Common myeloid progenitor, CD34-positive (primary cell): Measurements from ENCODE around the gene HOXD3.

Experiments
- CTCF ChIA-PET: fragments of 350-600 bp; sonication (Branson Sonifier 250); formaldehyde crosslinking; loops from one replicate; lab custom pipeline; 2021; ENCODE audit warnings: antibody characterized with exemption; lab: Charles Lee
- POLR2A ChIA-PET: fragments of 350-600 bp; sonication (Branson Sonifier 250); formaldehyde crosslinking; loops from one replicate; lab custom pipeline; 2021; ENCODE audit warnings: antibody characterized with exemption; lab: Charles Lee
- DNase-seq, 3 donors: peaks; one replicate each; pipeline versions ENCODE4 v3.0.0 to v3.0.0-alpha.2; 2013
- H3K27ac ChIP-seq, 2 experiments: 1 replicate in 1 of 2; 2 replicates in 1 of 2; pipeline ENCODE4 v1.7.0; 2013; ENCODE audit warnings: inconsistent platforms in 2 of 2, low read length in 2 of 2, mild to moderate bottlenecking in 2 of 2, low read depth in 1 of 2, moderate library complexity in 1 of 2; ENCODE audit not compliant: severe bottlenecking in 2 of 2, insufficient read depth in 1 of 2, poor library complexity in 1 of 2
- H3K27me3 ChIP-seq, 5 experiments: replicated peaks in 2 of 5; 1 replicate in 3 of 5; 2 replicates in 2 of 5; pipeline versions ENCODE4 v1.6.1 to v1.7.0; 2013; ENCODE audit warnings: low read length in 4 of 5, mild to moderate bottlenecking in 2 of 5, moderate library complexity in 2 of 5, inconsistent platforms in 1 of 5; ENCODE audit not compliant: insufficient read depth in 5 of 5, control insufficient read depth in 4 of 5
- H3K36me3 ChIP-seq, 4 experiments: 1 replicate in 2 of 4; 2 replicates in 2 of 4; pipeline versions ENCODE4 v1.6.1 to v1.7.0; 2013; ENCODE audit warnings: low read length in 3 of 4, control low read depth in 1 of 4, mild to moderate bottlenecking in 1 of 4; ENCODE audit not compliant: control insufficient read depth in 4 of 4, insufficient read depth in 4 of 4
- H3K4me1 ChIP-seq, 4 experiments: 1 replicate in 3 of 4; 2 replicates in 1 of 4; pipeline versions ENCODE4 v1.6.1 to v1.7.1; 2013; ENCODE audit warnings: low read length in 3 of 4, mild to moderate bottlenecking in 3 of 4, control low read depth in 1 of 4, inconsistent platforms in 1 of 4, moderate library complexity in 1 of 4; ENCODE audit not compliant: control insufficient read depth in 4 of 4, insufficient read depth in 4 of 4; ENCODE audit errors: control extremely low read depth in 1 of 4
- H3K4me3 ChIP-seq, 7 experiments: 1 replicate in 4 of 7; 2 replicates in 3 of 7; pipeline versions ENCODE4 v1.5.1 to v1.7.0; 2013; ENCODE audit warnings: mild to moderate bottlenecking in 7 of 7, low read length in 6 of 7, moderate library complexity in 6 of 7, inconsistent platforms in 2 of 7, low read depth in 2 of 7, control low read depth in 1 of 7; ENCODE audit not compliant: insufficient read depth in 4 of 7, control insufficient read depth in 1 of 7; ENCODE audit errors: extremely low read depth in 1 of 7
- H3K9me3 ChIP-seq, 5 experiments: 1 replicate in 4 of 5; 2 replicates in 1 of 5; pipeline versions ENCODE4 v1.6.1 to v1.7.1; 2013; ENCODE audit warnings: low read length in 4 of 5, mild to moderate bottlenecking in 2 of 5, inconsistent platforms in 1 of 5, low read depth in 1 of 5, moderate library complexity in 1 of 5; ENCODE audit not compliant: control insufficient read depth in 4 of 5, insufficient read depth in 2 of 5; ENCODE audit errors: control extremely low read depth in 1 of 5
- WGBS: methylation state at CpG from one replicate; pipeline ENCODE4 v1.1.5; 2013; ENCODE audit not compliant: insufficient coverage; 5-methylcytosine and 5-hydroxymethylcytosine counted together

Gene HOXD3

GRCh38 chr2:176130147-176130956 lies 26.8 kb upstream of the HOXD3 start:
- POLR2A ChIA-PET: interaction anchor here (0.6 kb wide), 1 partner anchor 1008 kb away, joined by 3 read pairs; no protein-coding TSS in a partner anchor
- WGBS: under 1% methylated on average over 94 of the region's 100 CpGs
- peaks cover 4 to 14% (median 9%) of the 10 kb centered on the region in 4 experiments for H3K4me1 ChIP-seq
- no peaks in the 10 kb centered on the region for H3K9me3 ChIP-seq
- H3K27me3 ChIP-seq: peaks cover 46 to 99% (median 62%) of the 10 kb centered on the region in 5 experiments
- peak in 1 of 3 donors; percentile 62 for DNase-seq
- H3K36me3 ChIP-seq: no peaks in the 10 kb centered on the region
- no peak overlapping the region for H3K27ac ChIP-seq
- H3K4me3 ChIP-seq: peak overlapping the region in 2 of 7 experiments; percentile 23 to 26
- CTCF ChIA-PET: interaction anchor here (0.5 to 3.4 kb wide), 11 partner anchors 12 to 524 kb away, joined by 3 to 40 read pairs (median 3); no protein-coding TSS in a partner anchor

GRCh38 chr2:176130957-176131847 lies 25.9 kb upstream of the HOXD3 start:
- Histone ChIP-seq H3K4me1 (peaks cover 4 to 14% (median 9%) of the 10 kb centered on the region in 4 experiments), H3K27ac (no peak overlapping the region), H3K9me3 (no peaks in the 10 kb centered on the region), H3K27me3 (peaks cover 49 to 99% (median 64%) of the 10 kb centered on the region in 5 experiments), H3K36me3 (no peaks in the 10 kb centered on the region), H3K4me3 (no peak overlapping the region)
- WGBS: 8% methylated on average over 9 of the region's 15 CpGs
- ChIA-PET POLR2A (interaction anchor here (0.6 kb wide), 1 partner anchor 1008 kb away, joined by 3 read pairs; no protein-coding TSS in a partner anchor), CTCF (interaction anchor here (0.5 to 3.4 kb wide), 17 partner anchors 11 to 523 kb away, joined by 3 to 40 read pairs (median 3); partner anchors contain the start of gene HOXD13)
- DNase-seq: no peak

- Histone ChIP-seq H3K4me1 (peaks cover 4 to 19% (median 14%) of the 10 kb centered on the region in 4 experiments), H3K36me3 (no peaks in the 10 kb centered on the region), H3K9me3 (no peaks in the 10 kb centered on the region), H3K4me3 (no peak overlapping the region), H3K27ac (no peak overlapping the region), H3K27me3 (peaks cover 46 to 99% (median 68%) of the 10 kb centered on the region in 5 experiments)
- CTCF ChIA-PET: interaction anchor here (0.8 to 3.4 kb wide), 13 partner anchors 9 to 522 kb away, joined by 3 to 40 read pairs (median 3); partner anchors contain the start of genes HOXD13 and HOXD9
- DNase-seq: no peak
- POLR2A ChIA-PET: no interaction called here
- no CpG with 5 or more reads among the region's 4 CpGs for WGBS
Observed at GRCh38 chr2:176131848-176132158, 25.3 kb upstream of the HOXD3 start.

- Histone ChIP-seq H3K4me1 (peaks cover 4 to 20% (median 16%) of the 10 kb centered on the region in 4 experiments), H3K4me3 (peak overlapping the region in 2 of 7 experiments; percentile 25 to 52), H3K27ac (no peak overlapping the region), H3K9me3 (no peaks in the 10 kb centered on the region), H3K27me3 (peaks cover 48 to 100% (median 68%) of the 10 kb centered on the region in 5 experiments), H3K36me3 (no peaks in the 10 kb centered on the region)
- ChIA-PET POLR2A (interaction anchor here (0.6 kb wide), 1 partner anchor 514 kb away, joined by 6 read pairs; no protein-coding TSS in a partner anchor), CTCF (interaction anchor here (0.6 to 3.4 kb wide), 20 partner anchors 9 to 681 kb away, joined by 3 to 40 read pairs (median 4); partner anchors contain the start of genes HOXD13 and HOXD9)
- peak; percentile 57 to 80 (median 79) for DNase-seq
- WGBS: 8% methylated on average over 24 of the region's 33 CpGs
Observed at GRCh38 chr2:176132205-176133171, 24.6 kb upstream of the HOXD3 start.

GRCh38 chr2:176133389-176133788 lies 23.7 kb upstream of the HOXD3 start:
- peaks cover 53 to 100% (median 63%) of the 10 kb centered on the region in 5 experiments for H3K27me3 ChIP-seq
- peaks cover 4 to 20% (median 16%) of the 10 kb centered on the region in 4 experiments for H3K4me1 ChIP-seq
- no peak overlapping the region for H3K4me3 ChIP-seq
- H3K36me3 ChIP-seq: no peaks in the 10 kb centered on the region
- ChIA-PET CTCF (interaction anchor here (0.8 to 3.4 kb wide), 11 partner anchors 9 to 514 kb away, joined by 3 to 40 read pairs (median 5); no protein-coding TSS in a partner anchor), POLR2A (no interaction called here)
- H3K27ac ChIP-seq: no peak overlapping the region
- H3K9me3 ChIP-seq: no peaks in the 10 kb centered on the region
- no peak for DNase-seq

GRCh38 chr2:176134035-176134434 lies 23.1 kb upstream of the HOXD3 start:
- no peak overlapping the region for H3K27ac ChIP-seq
- POLR2A ChIA-PET: no interaction called here

More at GRCh38 chr2:176134035-176134434, 23.1 kb upstream of the HOXD3 start:
- Histone ChIP-seq H3K36me3 (no peaks in the 10 kb centered on the region), H3K4me1 (peaks cover 4 to 20% (median 14%) of the 10 kb centered on the region in 4 experiments), H3K4me3 (no peak overlapping the region), H3K27me3 (peaks cover 59 to 100% (median 66%) of the 10 kb centered on the region in 5 experiments), H3K9me3 (peaks cover 0 to 5% (median 0%) of the 10 kb centered on the region in 5 experiments)
- WGBS: 39% methylated on average over 3 of the region's 4 CpGs
- DNase-seq: no peak
- CTCF ChIA-PET: interaction anchor here (0.8 to 2.6 kb wide), 9 partner anchors 10 to 513 kb away, joined by 3 to 11 read pairs (median 5); no protein-coding TSS in a partner anchor
